ENCODE data around the gene NELFB.
A peak's percentile ranks its signal among the peaks of the same experiment; 100 is the strongest.

Gene NELFB

DNA sequence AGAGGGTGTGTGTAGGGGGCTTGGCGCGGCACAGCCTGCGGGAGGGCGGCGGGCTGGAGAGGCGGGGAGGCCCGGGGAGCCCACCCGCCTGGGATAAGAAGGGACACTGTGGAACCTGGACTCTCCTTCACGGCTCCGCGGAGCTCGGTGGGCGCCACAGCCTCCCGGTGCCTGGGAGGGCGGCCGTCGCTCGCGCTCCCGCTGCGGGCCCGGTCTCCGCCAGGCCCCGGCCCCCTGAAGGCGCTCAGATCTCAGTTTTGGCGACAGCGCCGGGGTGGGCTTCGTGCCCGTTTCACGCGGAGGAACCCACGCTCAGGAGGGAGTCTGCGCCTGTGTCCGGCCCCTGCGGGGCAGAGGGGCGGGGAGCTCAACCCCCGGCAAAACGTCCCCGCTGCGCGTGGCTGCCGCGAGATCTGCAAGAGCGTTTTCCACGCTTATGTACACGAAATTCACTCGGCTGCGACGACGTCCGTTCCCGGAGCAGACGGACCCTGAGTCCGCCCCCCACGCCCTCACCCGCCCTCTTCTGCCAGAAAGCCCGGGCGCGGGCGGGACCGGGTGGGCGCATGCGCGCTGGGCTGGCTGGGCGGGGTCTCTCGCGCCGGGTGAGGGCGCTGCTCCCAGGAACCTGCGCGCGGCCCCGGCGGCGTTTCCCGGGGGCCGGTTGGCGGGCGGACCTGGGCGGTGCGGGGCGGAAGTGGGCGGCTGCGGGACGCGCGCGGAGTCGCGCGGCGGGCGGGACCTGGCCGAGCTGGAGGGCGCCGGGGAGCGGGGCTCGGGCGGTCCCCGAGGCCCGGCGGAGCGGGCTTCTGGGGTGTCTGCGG is at the start of gene NELFB:
TSS of gene NELFB (plus strand) at position 704 of the 824 bp plus-strand sequence.
- peak; percentile 82 for DNase-seq

DNA sequence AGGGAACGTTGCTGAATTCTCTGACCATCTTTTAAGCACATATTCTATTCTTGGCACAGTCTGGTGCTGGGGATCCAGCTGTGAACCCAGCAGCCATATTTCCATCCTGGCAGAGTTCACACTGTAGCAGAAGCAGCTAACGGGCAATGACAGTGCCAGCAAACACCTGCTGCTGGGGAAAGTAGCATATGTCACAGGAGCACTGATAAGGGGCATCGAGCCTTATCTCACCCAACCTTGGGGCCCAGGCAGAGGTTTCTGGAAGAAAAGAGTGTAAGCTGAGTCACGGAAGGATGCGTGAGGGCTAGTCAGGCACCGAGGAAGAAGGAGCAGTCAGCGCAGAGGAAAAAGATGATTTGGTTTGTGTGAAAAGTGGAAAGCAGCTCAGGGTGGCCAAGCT is 48.5 kb upstream of the NELFB start:
- DNase-seq: no peak

DNA sequence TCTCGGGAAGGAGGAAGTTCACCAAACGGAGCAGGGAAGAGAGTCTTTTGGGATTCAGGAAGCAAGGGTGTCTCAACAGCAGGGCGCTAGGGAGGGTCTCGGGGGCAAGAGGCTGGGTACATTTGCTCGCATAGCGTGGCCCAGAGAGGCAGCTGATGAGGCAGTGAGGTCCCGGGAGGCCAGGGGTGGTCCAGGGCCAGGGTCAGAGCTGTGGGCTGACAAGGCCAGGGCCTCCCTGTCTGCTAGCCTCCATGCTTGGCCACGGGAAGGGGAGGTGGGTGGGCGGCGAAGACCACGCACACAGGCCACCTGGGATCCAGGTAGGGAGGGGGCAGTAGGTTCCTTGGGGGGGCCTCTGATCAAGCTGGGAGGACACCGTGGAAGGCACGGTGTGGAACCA is 43.6 kb upstream of the NELFB start:
- no peak for DNase-seq

DNA sequence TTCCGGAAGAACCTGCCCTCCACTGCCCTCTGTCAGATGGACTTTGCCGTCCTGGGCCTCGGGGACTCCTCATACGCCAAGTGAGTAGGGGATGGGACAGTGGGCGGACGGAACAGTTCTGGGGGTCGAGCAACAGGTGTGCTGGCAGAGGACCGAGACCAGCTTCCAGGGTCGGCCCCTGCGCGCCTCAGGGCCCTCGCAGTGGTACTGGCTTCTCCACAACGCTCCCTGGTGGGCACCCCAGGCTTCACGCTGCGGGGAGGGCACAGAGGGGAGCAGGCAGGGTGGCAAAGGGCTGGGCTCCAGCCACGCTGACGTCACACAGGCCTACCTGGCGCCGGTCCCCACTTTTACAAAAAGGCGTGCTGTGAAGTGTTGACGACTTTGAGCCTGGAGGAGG is 42.6 kb upstream of the NELFB start:
- no peak for DNase-seq

DNA sequence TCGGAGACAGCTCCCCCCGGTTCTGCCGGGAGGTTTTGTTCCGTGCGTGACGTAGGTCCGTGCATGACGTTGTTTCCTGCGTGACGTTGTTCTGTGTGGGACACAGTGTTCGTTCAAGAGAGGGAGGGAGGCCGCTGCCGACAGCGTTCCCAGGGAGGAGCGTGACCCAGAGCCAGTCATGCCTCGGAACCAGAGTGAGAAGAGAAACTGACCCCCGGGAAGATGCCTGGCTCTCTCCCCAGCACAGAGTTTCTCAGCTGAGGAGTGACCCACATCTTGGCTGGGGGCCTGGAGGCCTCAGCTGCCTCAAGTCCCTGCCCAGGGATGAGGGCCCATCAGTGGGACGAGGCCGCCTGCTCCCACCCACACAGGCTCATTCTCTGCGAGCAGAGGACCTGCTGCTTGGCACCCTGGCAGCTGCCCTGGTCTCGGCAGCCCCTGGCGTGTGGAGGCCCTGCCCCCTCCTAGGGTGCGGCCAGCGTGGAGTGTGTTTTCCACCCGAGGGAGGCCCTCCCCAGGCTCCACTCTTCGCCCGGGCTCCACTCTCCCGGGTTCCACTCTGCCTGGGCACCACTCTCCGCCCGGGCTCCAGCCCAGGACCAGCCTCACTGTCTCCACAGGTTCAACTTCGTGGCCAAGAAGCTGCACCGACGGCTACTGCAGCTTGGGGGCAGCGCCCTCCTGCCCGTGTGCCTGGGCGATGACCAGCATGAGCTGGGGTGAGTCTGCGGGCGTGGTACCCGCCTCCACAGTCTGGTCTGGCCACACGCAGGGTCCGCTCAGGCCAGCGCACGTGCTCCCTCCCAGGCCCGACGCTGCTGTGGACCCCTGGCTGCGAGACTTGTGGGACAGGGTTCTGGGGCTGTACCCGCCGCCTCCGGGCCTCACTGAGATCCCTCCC is 41.7 kb upstream of the NELFB start:
- DNase-seq: no peak

DNA sequence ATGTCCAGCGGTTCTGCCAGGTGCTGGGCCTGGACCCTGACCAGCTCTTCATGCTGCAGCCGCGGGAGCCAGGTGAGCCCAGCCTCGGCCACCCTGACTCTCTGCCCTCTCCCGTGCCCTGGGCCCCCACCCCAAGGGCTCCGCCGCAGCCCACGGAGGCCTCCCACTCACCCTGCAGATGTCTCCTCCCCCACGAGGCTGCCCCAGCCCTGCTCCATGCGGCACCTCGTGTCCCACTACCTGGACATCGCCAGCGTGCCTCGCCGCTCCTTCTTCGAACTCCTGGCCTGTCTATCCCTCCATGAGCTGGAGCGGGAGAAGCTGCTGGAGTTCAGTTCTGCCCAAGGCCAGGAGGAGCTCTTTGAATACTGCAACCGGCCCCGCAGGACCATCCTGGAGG is 40.5 kb upstream of the NELFB start:
- DNase-seq: no peak

DNA sequence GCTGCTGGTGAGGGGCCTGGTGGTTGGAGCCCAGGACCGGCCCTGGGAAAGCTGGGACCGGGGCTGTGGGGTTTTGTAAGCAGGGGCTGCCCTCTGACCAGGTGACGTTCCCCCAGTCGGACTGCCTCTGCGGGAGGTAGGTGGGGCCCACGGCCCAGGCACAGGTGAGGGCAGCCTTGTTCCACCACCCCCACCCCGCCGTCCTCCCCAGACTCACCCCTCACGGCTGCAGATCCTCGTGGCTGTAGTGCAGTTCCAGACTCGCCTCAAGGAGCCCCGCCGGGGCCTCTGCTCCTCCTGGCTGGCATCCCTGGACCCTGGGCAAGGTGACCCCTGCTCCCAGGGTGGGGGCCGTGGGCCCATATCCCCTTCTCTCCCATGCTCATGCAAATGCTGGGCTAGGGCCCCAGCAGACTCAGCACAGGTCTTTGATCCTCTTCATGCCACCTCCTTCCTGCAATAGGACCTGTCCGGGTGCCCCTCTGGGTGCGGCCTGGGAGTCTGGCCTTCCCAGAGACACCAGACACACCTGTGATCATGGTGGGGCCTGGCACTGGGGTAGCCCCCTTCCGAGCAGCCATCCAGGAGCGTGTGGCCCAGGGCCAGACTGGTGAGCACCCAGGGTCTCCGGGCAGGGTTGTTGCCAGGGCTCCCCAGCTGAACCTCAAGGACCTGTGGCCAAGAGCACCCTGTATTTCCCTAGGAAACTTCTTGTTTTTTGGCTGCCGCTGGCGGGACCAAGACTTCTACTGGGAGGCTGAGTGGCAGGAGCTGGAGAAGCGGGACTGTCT is 39.7 kb upstream of the NELFB start:
- no peak for DNase-seq

DNA sequence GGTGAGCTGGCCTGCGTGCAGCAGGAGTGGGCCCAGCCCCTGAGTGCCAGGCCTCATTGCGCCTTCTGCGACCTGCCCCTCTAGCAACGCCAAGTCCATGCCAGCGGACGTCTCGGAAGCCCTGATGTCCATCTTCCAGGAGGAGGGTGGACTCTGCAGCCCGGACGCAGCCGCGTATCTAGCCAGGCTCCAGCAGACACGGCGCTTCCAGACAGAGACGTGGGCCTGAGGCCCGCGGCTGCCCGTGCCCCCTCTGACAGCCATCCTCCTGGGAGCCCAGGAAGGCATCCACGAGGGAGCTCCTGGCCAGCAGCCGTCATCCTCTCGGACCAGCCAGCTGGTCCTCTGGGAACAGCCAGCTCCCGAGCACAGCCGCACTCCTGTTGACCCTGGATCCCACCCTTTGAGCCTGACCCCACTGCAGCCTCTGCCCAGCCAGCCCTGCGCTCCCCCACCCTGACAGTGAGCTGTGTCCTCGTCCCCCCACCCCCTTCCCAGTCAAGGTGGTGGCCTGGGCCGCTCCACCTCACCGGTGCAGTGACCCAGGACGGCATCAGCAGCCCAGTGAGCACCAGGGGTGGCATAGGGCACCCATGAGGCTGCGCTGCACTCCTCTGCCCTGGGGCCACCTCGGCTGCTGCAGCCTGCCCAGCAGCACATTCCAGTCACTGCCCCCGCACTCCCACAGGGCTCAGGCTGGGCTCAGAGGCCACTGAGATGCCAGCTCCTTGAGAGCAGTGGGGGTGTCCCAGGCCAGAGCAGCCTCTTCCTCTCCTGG is 38.8 kb upstream of the NELFB start:
- no peak for DNase-seq

DNA sequence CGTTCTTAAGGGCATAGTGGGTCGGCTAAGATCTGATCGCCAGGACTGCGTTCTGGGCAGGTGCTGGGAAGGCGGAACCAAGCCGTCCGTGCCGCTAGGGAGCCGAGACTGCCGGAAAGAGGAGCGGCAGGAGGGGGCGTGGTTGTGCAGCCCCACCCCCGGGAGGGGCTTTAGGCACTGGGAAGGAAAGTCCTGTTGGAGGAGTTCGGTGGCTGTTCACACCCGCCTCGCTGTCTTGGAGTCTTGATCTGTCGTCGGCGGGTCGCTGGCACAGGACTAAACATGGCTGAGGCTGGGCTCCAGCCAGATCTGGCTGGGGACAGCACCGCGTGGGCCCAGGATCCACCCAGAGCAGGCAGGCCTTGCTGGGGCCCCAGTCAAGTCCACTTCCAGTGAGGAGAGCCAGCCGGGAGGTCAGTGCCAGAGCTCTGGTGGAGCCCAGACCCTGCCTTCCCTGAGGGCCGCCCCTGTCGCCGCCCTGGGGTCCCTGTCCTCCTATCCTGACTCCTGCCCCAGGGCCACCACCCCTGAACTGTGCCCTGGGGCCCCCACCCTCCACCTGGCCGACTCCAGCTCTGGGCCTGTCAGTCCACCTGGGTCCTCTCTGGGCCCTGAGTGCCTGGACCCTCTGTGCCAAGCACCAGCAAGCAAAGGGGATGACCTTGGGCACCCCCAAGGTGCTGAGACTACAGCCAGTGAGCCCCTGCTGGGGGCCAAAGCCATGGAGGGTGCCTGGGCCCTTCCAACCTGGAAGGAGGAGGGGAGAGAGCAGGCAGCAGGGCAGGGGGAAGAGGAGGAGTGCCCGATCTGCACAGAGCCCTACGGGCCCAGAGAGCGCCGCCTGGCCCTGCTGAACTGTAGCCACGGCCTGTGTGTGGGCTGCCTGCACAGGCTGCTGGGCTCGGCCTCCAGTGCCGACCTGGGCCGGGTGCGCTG is 37.6 kb upstream of the NELFB start:
- peak; percentile 64 for DNase-seq

DNA sequence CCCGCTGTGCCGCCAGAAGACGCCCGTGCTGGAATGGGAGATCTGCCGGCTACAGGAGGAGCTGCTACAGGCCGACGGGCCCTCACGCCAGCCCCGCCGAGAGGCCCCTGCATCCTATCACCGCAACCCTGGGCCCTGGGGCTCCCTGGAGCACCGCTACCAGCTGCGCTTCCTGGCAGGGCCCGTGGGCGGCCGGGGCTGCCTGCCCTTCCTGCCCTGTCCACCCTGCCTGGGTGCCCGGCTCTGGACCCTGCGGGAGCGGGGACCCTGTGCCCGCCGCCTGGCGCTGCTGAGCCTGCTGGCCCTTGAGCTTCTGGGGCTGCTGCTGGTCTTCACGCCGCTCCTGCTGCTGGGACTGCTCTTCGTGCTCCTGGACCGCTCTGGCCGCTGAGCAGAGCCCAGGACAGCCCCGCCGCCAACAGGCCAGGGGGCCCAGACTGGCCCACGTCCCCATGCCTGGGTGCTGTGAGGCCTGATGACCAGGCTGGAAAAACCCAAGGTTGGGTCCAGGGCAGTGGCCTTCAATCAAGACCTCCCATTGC is 36.8 kb upstream of the NELFB start:
- no peak for DNase-seq

DNA sequence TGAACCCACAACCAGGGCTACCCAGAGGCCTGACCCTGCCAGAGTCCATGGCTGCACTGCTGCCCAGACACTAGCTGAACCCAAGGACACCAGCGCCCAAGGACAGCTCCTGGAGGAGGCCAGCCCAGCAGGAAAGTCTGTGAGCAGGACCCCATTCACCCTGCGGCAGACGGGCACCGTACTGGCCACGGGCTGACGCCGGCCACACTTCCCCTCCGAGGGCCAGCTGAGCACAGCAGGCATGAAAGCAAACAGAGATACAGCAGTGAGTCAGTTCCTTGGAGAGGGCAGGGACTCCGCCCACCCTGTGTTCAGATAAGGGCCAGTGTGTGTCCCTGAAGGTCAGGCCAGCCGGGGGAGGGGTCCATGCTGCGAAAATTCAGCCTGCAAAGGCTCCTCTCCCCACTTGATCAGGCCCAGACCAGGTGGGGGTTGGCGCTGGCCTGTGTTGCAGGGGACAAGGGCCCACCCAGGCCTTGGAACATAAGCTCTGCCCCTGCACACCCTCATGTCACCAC is 36.3 kb upstream of the NELFB start:
- peak; percentile 35 for DNase-seq

DNA sequence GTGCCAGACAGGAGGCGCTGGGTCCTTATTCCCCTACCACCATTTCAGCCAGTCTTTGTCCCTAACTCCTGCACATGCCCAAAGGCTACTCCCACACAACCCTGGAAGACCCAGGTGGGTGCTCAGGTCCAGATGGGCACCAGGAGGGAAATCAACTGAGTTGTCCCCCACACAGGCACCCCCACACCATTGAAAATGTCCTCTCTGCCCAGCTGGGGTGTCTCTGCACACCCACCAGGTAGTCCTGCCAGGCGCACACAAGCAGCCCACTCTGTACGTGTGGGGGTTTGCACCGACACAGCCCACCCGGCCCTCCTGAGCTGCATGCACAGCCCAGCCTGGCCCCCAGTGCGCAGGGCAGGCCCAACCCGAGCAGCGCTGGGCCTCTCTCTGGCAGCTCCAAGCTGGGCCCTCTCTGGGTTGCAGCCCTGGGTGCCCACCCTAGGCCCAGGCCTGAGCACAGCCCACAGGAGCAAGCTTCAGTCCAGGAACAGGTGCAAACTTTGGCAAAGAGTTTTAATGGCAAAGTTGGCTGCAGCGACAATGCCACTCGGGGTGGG is 35.3 kb upstream of the NELFB start:
- no peak for DNase-seq

DNA sequence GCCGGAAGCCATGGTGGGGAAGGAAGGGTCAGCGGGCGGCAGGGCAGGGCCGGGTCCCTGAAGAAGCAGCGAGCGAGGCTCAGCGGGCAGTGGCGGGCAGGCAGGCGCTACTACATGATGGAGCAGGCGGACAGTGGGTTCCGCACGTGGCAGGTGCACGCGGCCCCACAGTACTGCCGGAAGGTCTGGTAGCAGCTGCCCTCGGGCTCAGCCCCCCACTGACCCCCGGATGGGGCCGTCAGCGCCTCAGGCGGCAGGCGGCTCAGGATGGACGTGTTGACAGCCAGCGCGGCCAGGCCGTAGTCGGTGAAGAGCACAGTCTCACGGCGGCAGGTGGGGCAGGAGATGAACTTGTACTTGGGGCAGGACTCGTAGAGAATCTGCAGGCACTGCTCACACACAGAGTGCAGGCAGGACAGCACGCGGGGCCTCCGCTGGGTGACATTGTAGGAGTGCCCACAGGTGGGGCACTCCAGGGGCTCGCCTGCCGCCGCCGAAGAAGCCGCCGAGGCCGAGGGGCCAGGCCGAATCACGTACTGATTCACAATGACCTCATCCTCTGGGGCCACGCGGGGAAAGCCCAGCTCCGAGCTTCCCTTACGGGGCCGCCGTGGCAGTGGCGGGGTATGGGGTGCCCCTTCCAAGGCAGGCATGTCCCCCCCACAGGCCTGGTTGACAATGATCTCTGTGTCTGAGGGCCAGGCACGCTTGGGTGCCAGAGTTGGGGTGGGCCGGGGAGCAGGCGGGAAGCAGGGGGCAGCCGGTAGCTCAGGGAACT is 34.6 kb upstream of the NELFB start:
- DNase-seq: no peak

DNA sequence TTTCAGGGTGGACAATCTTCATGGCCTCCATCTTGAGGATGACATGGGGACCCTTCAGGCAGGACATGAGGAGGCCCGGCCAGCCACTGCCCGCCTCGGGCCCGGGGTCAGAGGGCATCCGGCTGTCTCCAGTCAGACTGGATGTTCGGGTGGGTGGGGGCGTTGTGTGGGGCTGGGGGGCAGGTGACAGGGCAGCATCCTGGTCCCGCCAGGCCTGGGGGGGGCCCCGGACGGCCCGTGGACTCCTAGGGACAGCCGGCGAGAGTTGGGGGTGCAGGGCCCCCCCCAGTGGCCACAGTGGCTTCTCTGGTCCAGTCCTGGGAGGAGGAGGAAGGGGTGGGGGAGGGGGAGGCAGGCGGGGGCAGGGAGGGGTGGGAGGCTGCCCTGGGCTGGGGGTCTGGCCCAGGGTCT is 34.0 kb upstream of the NELFB start:
- no peak for DNase-seq

DNA sequence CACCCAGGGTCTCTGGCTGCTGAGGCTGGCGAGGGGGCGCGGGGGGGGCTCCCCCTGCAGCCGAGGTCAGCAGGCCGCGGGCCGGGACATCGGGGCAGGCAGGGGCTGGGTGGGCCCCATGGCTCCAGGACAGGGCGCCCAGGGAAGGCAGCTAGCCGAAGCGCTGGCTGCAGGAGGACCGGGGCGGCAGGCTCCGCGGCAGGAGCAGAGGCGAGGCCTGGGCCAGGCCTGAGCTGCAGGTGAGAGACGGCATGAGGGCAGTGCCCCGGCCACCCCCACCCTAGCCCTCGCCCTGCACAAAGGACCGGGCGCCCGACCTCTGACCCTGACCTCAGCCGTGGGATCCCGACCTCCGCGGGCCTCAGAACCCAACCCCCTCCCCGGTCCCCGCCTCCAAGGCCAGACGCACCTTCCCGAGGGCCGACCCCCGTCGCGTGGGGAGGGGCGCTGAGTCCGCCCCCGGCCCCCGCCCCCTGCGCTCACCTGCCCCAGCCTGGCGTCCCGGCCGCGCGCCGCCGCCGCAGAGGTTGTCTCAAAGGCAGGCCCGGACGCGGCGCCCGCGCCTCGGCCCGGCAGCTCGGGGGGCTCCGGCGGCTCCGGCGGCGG is 33.5 kb upstream of the NELFB start:
- DNase-seq: no peak

DNA sequence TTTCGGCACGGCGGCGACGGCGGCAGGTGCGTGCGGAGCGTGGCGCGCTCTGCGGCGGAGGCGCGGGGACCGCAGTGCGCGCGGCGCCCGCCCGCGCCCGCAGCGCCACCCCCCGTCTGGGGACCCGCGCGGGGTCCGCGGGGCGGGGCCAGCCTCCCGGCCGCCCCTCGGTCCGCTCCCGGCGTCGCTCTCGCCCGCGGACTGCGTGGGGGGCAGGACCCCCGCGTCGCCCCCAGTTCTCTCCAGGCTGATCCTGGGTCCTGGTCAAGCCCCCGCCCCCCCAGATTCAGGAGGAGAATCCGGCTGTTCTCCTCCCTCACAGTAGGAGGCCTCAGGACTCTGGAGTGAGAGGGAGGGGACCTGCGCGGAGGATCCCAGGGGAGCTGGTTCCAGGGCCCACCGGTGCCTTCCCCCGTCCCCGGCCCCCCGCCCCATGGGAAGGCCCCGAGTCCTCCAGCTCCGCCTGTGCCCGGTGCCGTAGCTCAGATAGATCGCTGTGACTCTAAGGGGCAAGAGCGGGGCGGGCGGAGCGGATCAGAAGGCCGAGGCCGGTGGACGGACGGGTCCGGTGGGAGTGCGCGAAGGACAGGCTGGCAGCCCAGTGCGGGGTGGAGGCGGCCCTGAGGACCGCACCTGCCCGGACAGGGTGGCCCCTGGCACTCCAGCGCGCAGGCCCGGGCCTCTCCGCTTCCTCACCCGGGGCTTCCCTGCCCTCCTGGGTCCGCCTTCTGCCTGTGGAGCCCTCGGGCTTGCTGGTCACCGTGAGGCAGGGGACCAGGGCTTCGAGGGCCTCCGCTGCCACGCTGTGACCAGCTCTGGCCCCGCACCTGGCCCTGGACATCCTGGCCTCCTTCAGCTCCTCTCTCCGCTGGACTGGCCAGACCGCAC is 32.7 kb upstream of the NELFB start, which contains the start of gene RNF208:
TSS of gene RNF208 (minus strand) at position 51 of the 888 bp plus-strand sequence. CDS start 1,028 bp downstream, outside the sequence.
- no peak for DNase-seq

DNA sequence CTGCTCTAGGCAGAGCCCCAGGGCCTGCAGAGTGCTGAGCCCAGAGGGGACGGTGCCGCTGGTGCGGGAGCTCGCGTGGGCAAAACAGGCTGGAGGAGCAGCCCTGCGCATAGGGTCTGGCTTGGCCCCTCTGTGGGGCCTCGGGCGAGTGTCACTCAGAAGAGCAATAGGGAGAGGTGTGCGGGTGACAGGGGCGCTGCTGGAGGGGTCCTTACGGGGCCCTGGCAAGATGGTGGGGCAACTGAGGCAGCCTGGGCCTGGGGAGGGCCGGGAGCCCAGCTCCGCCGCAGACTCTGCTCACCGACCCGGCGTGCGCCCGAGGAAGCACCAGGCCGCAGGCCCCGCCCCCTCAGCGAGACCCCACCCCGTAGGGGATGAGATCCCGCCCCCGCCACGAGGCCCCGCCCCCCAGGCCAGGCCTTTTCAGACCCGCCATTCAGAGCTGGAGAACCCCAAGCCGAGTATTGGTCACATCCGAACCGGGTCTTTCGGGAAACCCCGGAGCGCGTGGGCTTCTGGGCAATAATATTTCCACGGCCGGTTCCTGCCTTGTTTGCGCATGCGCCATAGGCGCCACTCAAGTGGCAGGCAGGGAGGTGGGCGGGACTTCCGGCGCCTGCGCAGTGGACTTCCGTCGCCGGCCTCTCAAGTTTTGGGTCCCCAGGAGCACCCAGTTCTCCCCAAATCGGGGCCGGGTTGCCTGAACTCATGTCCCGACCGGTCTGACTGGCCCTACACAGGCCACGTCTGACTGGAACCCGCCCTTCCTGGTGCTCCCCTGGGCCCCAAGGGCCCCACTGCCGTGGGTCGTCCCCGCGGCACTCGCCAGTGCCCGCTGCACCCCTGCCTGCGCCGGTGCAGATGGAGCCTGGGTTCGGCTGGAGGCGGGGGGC is 31.8 kb upstream of the NELFB start:
- DNase-seq: peak; percentile 99
